Stimulated activated CD8-positive, alpha-beta memory T cell treated with anti-CD3 and anti-CD28 coated beads, Interleukin-15, amount 100 ng/mL, for 1 hour (primary cell): ENCODE measurements around the gene CIAPIN1.

ENCODE experiments used
- DNase-seq: peaks from one replicate; pipeline ENCODE4 v3.0.0-alpha.2; 2020; ENCODE audit warnings: low read depth

Gene CIAPIN1

DNA sequence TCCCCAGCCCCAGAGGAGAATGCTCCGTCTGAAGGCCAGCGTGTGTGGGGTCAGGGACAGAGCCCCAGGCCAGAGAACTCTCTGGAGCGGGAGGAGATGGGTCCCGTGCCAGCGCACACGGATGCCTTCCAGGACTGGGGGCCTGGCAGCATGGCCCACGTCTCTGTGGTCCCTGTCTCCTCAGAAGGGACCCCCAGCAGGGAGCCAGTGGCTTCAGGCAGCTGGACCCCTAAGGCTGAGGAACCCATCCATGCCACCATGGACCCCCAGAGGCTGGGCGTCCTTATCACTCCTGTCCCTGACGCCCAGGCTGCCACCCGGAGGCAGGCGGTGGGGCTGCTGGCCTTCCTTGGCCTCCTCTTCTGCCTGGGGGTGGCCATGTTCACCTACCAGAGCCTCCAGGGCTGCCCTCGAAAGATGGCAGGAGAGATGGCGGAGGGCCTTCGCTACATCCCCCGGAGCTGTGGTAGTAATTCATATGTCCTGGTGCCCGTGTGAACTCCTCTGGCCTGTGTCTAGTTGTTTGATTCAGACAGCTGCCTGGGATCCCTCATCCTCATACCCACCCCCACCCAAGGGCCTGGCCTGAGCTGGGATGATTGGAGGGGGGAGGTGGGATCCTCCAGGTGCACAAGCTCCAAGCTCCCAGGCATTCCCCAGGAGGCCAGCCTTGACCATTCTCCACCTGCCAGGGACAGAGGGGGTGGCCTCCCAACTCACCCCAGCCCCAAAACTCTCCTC, 64.5 kb downstream of the CIAPIN1 start:
- DNase-seq, result no peak

DNA sequence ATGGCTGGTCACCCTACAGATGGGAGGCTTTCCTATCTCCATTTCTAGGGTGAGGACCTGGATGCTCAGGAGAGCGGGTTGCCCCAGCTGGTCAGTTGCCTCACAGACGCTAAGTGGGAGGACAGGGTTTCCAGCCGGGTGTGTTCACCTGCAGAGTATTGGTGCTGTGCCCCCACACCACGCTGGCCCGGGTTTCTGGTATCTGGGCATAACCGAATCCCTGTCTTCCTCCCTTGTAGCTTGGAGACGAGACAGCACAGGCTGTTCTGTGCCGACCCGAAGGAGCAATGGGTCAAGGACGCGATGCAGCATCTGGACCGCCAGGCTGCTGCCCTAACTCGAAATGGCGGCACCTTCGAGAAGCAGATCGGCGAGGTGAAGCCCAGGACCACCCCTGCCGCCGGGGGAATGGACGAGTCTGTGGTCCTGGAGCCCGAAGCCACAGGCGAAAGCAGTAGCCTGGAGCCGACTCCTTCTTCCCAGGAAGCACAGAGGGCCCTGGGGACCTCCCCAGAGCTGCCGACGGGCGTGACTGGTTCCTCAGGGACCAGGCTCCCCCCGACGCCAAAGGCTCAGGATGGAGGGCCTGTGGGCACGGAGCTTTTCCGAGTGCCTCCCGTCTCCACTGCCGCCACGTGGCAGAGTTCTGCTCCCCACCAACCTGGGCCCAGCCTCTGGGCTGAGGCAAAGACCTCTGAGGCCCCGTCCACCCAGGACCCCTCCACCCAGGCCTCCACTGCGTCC, 65.2 kb downstream of the CIAPIN1 start:
- no peak for DNase-seq

DNA sequence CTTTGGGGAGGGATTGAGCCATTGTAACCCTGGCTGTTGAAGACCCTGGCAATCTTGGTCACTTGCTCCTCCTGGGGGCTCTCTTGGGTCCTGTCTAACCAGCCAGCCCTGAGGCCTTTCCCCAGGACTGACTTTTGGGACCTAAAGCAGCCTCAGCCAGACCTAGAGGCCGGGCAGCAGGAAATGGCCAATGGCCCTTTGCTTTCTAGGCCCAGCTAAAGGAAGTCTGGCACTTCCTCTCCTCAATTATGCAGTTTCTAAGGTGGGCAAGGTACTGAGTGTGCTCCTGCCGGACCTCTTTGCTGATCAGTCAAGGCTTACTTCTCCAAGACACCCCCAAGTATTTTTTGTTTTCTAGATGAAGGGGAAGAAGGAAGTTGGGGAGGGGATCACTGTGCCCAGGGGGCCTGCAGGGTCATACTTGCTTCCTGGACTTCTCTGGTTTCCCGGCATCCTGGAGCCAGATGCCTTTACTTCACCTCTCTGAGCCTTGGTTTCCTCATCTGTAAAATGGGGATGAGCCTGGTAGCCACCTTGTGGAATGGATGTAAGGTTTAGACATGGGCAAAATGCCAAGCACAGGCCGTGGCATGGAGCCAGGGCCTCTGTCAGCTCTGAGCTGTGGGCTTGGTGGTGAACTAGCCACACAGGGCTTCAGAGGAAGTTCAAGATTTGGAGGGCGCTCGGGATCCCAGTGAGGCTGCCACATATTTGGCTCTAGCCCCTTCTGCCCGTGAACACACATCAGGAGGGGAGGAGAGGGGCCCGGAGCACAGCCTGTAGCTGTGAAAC, 66.3 kb downstream of the CIAPIN1 start:
- DNase-seq, result no peak

DNA sequence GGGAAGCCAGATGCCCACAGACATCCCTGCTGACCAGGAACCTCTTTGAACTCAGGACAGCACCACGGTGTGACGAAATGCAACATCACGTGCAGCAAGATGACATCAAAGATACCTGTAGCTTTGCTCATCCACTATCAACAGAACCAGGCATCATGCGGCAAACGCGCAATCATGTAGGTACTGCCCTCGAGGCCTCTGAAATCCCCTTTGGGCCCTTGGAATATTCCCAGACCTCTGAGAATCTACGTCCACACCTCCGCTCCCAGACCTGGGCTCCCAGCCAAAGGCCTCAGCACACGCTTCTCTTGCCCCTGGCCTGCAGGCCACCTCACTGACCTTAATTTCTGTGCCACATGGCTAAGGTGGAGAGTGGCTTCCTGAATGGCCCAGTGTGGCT, 67.6 kb downstream of the CIAPIN1 start:
- DNase-seq, result no peak
